Stimulated activated CD4-positive, alpha-beta T cell treated with anti-CD3 and anti-CD28 coated beads, Interleukin-2, amount 100 ng/mL, for 24 hours (primary cell): ENCODE results near the gene KCNF1.
"Not testable (repeated sequence)": the region's sequence is repeated elsewhere in the genome, so short reads cannot be mapped to it uniquely, and the experiment has no call there.

ENCODE experiments used
- DNase-seq, 2 donors: peaks; one replicate each; pipeline ENCODE4 v3.0.0-alpha.2; 2020

Gene KCNF1

GRCh38 chr2:10947005-10947440 is 35.3 kb downstream of the KCNF1 start:
- DNase-seq, result no peak

GRCh38 chr2:10947446-10948187 is 35.9 kb downstream of the KCNF1 start:
- no peak for DNase-seq

- no peak for DNase-seq
These were observed 36.4 kb downstream of the KCNF1 start for GRCh38 chr2:10948188-10948564.

GRCh38 chr2:10948606-10949230 is 37.0 kb downstream of the KCNF1 start:
- DNase-seq, result no peak

- no peak for DNase-seq
These were observed 38.1 kb downstream of the KCNF1 start for GRCh38 chr2:10949835-10950234.

GRCh38 chr2:10951558-10952414 is 40.1 kb downstream of the KCNF1 start:
- DNase-seq, result no peak

GRCh38 chr2:10954416-10954815 is 42.7 kb downstream of the KCNF1 start:
- no peak for DNase-seq

GRCh38 chr2:10954856-10955818 is 43.4 kb downstream of the KCNF1 start:
- DNase-seq, result no peak

GRCh38 chr2:10956006-10956790 is 44.5 kb downstream of the KCNF1 start:
- no peak for DNase-seq

- no peak for DNase-seq
These were observed 45.7 kb downstream of the KCNF1 start for GRCh38 chr2:10957391-10957790.

GRCh38 chr2:10958452-10958851 is 46.7 kb downstream of the KCNF1 start:
- not testable (repeated sequence) for DNase-seq

GRCh38 chr2:10960606-10961489 is 49.1 kb downstream of the KCNF1 start:
- no peak for DNase-seq

- no peak for DNase-seq
These were observed 49.7 kb downstream of the KCNF1 start for GRCh38 chr2:10961490-10961875.

- no peak for DNase-seq
These were observed 50.3 kb downstream of the KCNF1 start for GRCh38 chr2:10962004-10962403.

- DNase-seq, result no peak
These were observed 51.4 kb downstream of the KCNF1 start for GRCh38 chr2:10963155-10963554.
